ENCODE data around the gene TSFM.
A peak's percentile ranks its signal among the peaks of the same experiment; 100 is the strongest.

Gene TSFM

GRCh38 chr12:57765003-57765697, 17.4 kb upstream of the TSFM start:
- H3K9ac ChIP-seq (ENCODE audit: low read depth, low read length), result no peak overlapping the region
- H3K9me3 ChIP-seq (ENCODE audit: insufficient read depth, low read length, severe bottlenecking), result no peaks in the 10 kb centered on the region
- H3K27ac ChIP-seq (ENCODE audit: low read length), result no peak overlapping the region
- H3K27me3 ChIP-seq (ENCODE audit: insufficient read depth, low read length, poor library complexity), result no peaks in the 10 kb centered on the region
- H3K79me2 ChIP-seq (ENCODE audit: insufficient read depth, low read length), result no peaks in the 10 kb centered on the region
- H3K4me3 ChIP-seq (ENCODE audit: low read depth in 1 of 2, low read length in 2 of 2), result no peak overlapping the region
- TF ChIP-seq CTCF (IDR thresholded peaks at IDR 0.05; ENCODE audit: borderline replicate concordance, extremely low read depth, low read length, poor library complexity, severe bottlenecking) (no peak), EZH2 (IDR thresholded peaks at IDR 0.05; ENCODE audit: borderline replicate concordance, low read depth, low read length, severe bottlenecking) (no peak)
- DNase-seq (no peak), ATAC-seq (ENCODE audit: insufficient read depth, low read depth) (no peak)
- no peak overlapping the region for H2AFZ ChIP-seq (ENCODE audit: low read depth, low read length)
- peaks cover 8% of the 10 kb centered on the region; the same call in 1 of the 2 replicates for H4K20me1 ChIP-seq (ENCODE audit: insufficient read depth, low read length)
- no peaks in the 10 kb centered on the region for H3K4me1 ChIP-seq (ENCODE audit: insufficient read depth, low read length)
- no peak overlapping the region for H3K4me2 ChIP-seq (ENCODE audit: insufficient read depth, low read length)
- H3K36me3 ChIP-seq (ENCODE audit: insufficient read depth, low read length), result peaks cover 28% of the 10 kb centered on the region

GRCh38 chr12:57765698-57766463, 16.7 kb upstream of the TSFM start:
- no peak overlapping the region for H3K9ac ChIP-seq (ENCODE audit: low read depth, low read length)
- no peak overlapping the region for H2AFZ ChIP-seq (ENCODE audit: low read depth, low read length)
- H3K79me2 ChIP-seq (ENCODE audit: insufficient read depth, low read length), result peaks cover 3% of the 10 kb centered on the region; the same call in 1 of the 2 replicates
- H3K4me3 ChIP-seq (ENCODE audit: low read depth in 1 of 2, low read length in 2 of 2), result no peak overlapping the region
- H4K20me1 ChIP-seq (ENCODE audit: insufficient read depth, low read length), result peaks cover under 1% of the 10 kb centered on the region; the same call in 1 of the 2 replicates
- no peaks in the 10 kb centered on the region for H3K9me3 ChIP-seq (ENCODE audit: insufficient read depth, low read length, severe bottlenecking)
- H3K27me3 ChIP-seq (ENCODE audit: insufficient read depth, low read length, poor library complexity), result no peaks in the 10 kb centered on the region
- no peak overlapping the region for H3K4me2 ChIP-seq (ENCODE audit: insufficient read depth, low read length)
- TF ChIP-seq CTCF (IDR thresholded peaks at IDR 0.05; ENCODE audit: borderline replicate concordance, extremely low read depth, low read length, poor library complexity, severe bottlenecking), result no peak
- no peak for TF ChIP-seq EZH2 (IDR thresholded peaks at IDR 0.05; ENCODE audit: borderline replicate concordance, low read depth, low read length, severe bottlenecking)
- no peak overlapping the region for H3K27ac ChIP-seq (ENCODE audit: low read length)
- no peak for DNase-seq
- H3K4me1 ChIP-seq (ENCODE audit: insufficient read depth, low read length), result peaks cover 6% of the 10 kb centered on the region
- H3K36me3 ChIP-seq (ENCODE audit: insufficient read depth, low read length), result peaks cover 28% of the 10 kb centered on the region
- no peak for ATAC-seq (ENCODE audit: insufficient read depth, low read depth)

GRCh38 chr12:57766464-57767304, 15.9 kb upstream of the TSFM start, which contains the start of gene CYP27B1:
CYP27B1 (minus strand) TSS chr12:57767078; CDS start chr12:57767041, 37 bp downstream.
- Histone ChIP-seq H3K27me3 (ENCODE audit: insufficient read depth, low read length, poor library complexity) (no peaks in the 10 kb centered on the region), H3K4me3 (ENCODE audit: low read depth in 1 of 2, low read length in 2 of 2) (no peak within 1 kb of the TSS), H2AFZ (ENCODE audit: low read depth, low read length) (no peak within 1 kb of the TSS), H3K36me3 (ENCODE audit: insufficient read depth, low read length) (peaks cover 29% of the 10 kb centered on the region), H3K9ac (ENCODE audit: low read depth, low read length) (peak within 1 kb of the TSS; percentile 6; the same call in 1 of the 2 replicates), H3K4me1 (ENCODE audit: insufficient read depth, low read length) (peaks cover 12% of the 10 kb centered on the region), H3K27ac (ENCODE audit: low read length) (no peak within 1 kb of the TSS), H3K9me3 (ENCODE audit: insufficient read depth, low read length, severe bottlenecking) (no peaks in the 10 kb centered on the region), H4K20me1 (ENCODE audit: insufficient read depth, low read length) (no peaks in the 10 kb centered on the region), H3K4me2 (ENCODE audit: insufficient read depth, low read length) (no peak within 1 kb of the TSS), H3K79me2 (ENCODE audit: insufficient read depth, low read length) (peaks cover 10% of the 10 kb centered on the region)
- no peak for ATAC-seq (ENCODE audit: insufficient read depth, low read depth)
- no peak for TF ChIP-seq CTCF (IDR thresholded peaks at IDR 0.05; ENCODE audit: borderline replicate concordance, extremely low read depth, low read length, poor library complexity, severe bottlenecking)
- TF ChIP-seq EZH2 (IDR thresholded peaks at IDR 0.05; ENCODE audit: borderline replicate concordance, low read depth, low read length, severe bottlenecking), result no peak
- no peak for DNase-seq
